HepG2 (cell line): ENCODE data around the gene OSBPL5. TPM values are rescaled to one million over a fixed set of nuclear protein-coding genes. Genes with fewer than 3 reads are reported as not detected.

ENCODE experiments used
- ATAC-seq: fragments of 200-7000 bp; cut with Tn5 transposase; 3 replicates; pipeline ENCODE4 v1.9.1; 2020; ENCODE audit warnings: mild to moderate bottlenecking, moderate library complexity
- BruUV-seq: library from RNA; stranded (reverse); fragments of 400-500 nt; replicated peaks from 2 replicates; lab custom pipeline; 2021; lab: Mats Ljungman, UMichigan
- CTCF ChIA-PET: fragments of 300-600 bp; formaldehyde crosslinking; extraction: SDS; loops from one replicate; lab custom pipeline; 2021; ENCODE audit warnings: low total read pairs, inconsistent platforms, low intra/inter-chr PET ratio; lab: Yijun Ruan, JAX
- POLR2A ChIA-PET: fragments of 350-600 bp; sonication (Branson Sonifier 250); formaldehyde crosslinking; loops from one replicate; lab custom pipeline; 2020; ENCODE audit warnings: antibody characterized with exemption, inconsistent platforms; lab: Yijun Ruan, JAX
- DNase-seq: peaks from one replicate; pipeline ENCODE4 v3.0.0-alpha.2; 2015; ENCODE audit warnings: low spot score
- FAIRE-seq: peaks from 3 replicates; lab custom pipeline; 2011; peaks lifted over from hg19 to GRCh38; lab: Jason Lieb, UNC
- H2AFZ ChIP-seq: one replicate; pipeline ENCODE4 v1.6.1; 2011; ENCODE audit warnings: low read length, inconsistent platforms
- H3K27ac ChIP-seq: fragments of 300-600 bp; 3 replicates; pipeline ENCODE4 v1.8.0; 2011; ENCODE audit warnings: mixed run types, mild to moderate bottlenecking, mixed read lengths, low read length, inconsistent platforms; ENCODE audit not compliant: insufficient read depth; ENCODE audit errors: extremely low read length
- H3K27me3 ChIP-seq, 2 experiments: fragments of 200-600 bp in 1 of 2; 2 replicates in 1 of 2; 3 replicates in 1 of 2; pipeline versions ENCODE4 v1.6.0 to v1.8.0; 2011; ENCODE audit warnings: low read length in 2 of 2, mild to moderate bottlenecking in 2 of 2, moderate library complexity in 2 of 2, inconsistent platforms in 1 of 2; ENCODE audit not compliant: insufficient read depth in 2 of 2, control insufficient read depth in 1 of 2
- H3K36me3 ChIP-seq, 2 experiments: fragments of 200-600 bp in 1 of 2; replicated peaks in 1 of 2; 2 replicates in 1 of 2; 3 replicates in 1 of 2; pipeline versions ENCODE4 v1.5.1 to v1.8.0; 2011; ENCODE audit warnings: low read length in 2 of 2, inconsistent platforms in 1 of 2; ENCODE audit not compliant: insufficient read depth in 2 of 2, control insufficient read depth in 1 of 2
- H3K4me1 ChIP-seq: 2 replicates; pipeline ENCODE4 v1.5.1; 2012; ENCODE audit warnings: low read length, inconsistent platforms; ENCODE audit not compliant: insufficient read depth
- H3K4me2 ChIP-seq: 2 replicates; pipeline ENCODE4 v1.6.0; 2011; ENCODE audit warnings: low read depth, low read length, inconsistent platforms
- H3K4me3 ChIP-seq, 3 experiments: fragments of 200-600 bp in 1 of 3; sonication (generic), shearing (Covaris generic) in 1 of 3; replicated peaks in 1 of 3; 2 replicates each; pipeline ENCODE4 v1.5.1; 2011 to 2016; ENCODE audit warnings: low read length in 3 of 3, inconsistent platforms in 2 of 3, low read depth in 2 of 3, mild to moderate bottlenecking in 2 of 3, control low read depth in 1 of 3, mixed read lengths in 1 of 3; ENCODE audit not compliant: insufficient read depth in 1 of 3
- H3K79me2 ChIP-seq: one replicate; pipeline ENCODE4 v1.6.1; 2011; ENCODE audit warnings: low read length, inconsistent platforms; ENCODE audit not compliant: insufficient read depth
- H3K9ac ChIP-seq: 2 replicates; pipeline ENCODE4 v1.6.0; 2011; ENCODE audit warnings: mild to moderate bottlenecking, low read depth, low read length, inconsistent platforms; ENCODE audit not compliant: insufficient read depth
- H3K9me3 ChIP-seq: 2 replicates; pipeline ENCODE4 v1.5.1; 2012; ENCODE audit warnings: mild to moderate bottlenecking, low read length
- H4K20me1 ChIP-seq: 2 replicates; pipeline ENCODE4 v1.6.0; 2011; ENCODE audit warnings: inconsistent platforms, mild to moderate bottlenecking, low read length, moderate library complexity; ENCODE audit not compliant: insufficient read depth
- BORCS8-MEF2B ChIP-seq: sonication (generic); formaldehyde crosslinking; IDR thresholded peaks from 2 replicates; pipeline ENCODE4 v1.8.0; 2022; ENCODE audit warnings: mild to moderate bottlenecking, missing genetic modification reagents
- ELF3 ChIP-seq: IDR thresholded peaks from 2 replicates; pipeline ENCODE4 v1.6.1; 2016; ENCODE audit warnings: missing genetic modification reagents, missing compliant biosample characterization
- KDM4B ChIP-seq: sonication (generic); formaldehyde crosslinking; IDR thresholded peaks from 2 replicates; pipeline ENCODE4 v1.4.0; 2020; ENCODE audit warnings: missing genetic modification reagents
- MTA1 ChIP-seq: sonication (generic); formaldehyde crosslinking; IDR thresholded peaks from 2 replicates; pipeline ENCODE4 v1.4.0; 2020; ENCODE audit warnings: missing genetic modification reagents, mild to moderate bottlenecking, borderline replicate concordance
- REST ChIP-seq, 2 experiments: IDR thresholded peaks; 2 replicates each; pipeline ENCODE4 v1.6.1; 2011 to 2012; ENCODE audit warnings: low read length in 2 of 2, borderline replicate concordance in 1 of 2, low read depth in 1 of 2, mild to moderate bottlenecking in 1 of 2, moderate library complexity in 1 of 2
- ZNF713 ChIP-seq: sonication (generic); formaldehyde crosslinking; IDR thresholded peaks from 2 replicates; pipeline ENCODE4 v1.4.0; 2020; ENCODE audit warnings: mild to moderate bottlenecking, missing genetic modification reagents
- ZNF777 ChIP-seq: sonication (generic); formaldehyde crosslinking; IDR thresholded peaks from 2 replicates; pipeline ENCODE4 v1.4.0; 2020; ENCODE audit warnings: missing genetic modification reagents
- ZNF878 ChIP-seq: sonication (generic); formaldehyde crosslinking; IDR thresholded peaks from 2 replicates; pipeline ENCODE4 v1.8.1; 2023; ENCODE audit warnings: mild to moderate bottlenecking, missing genetic modification reagents, moderate library complexity
- ZSCAN20 ChIP-seq: sonication (generic); formaldehyde crosslinking; IDR thresholded peaks from 2 replicates; pipeline ENCODE4 v1.4.0; 2020; ENCODE audit warnings: missing genetic modification reagents, mild to moderate bottlenecking, borderline replicate concordance
- WGBS: methylation state at CpG from one replicate; pipeline ENCODE4 v1.1.6; 2017; ENCODE audit warnings: low lambda C conversion rate; 5-methylcytosine and 5-hydroxymethylcytosine counted together
- in situ Hi-C: cut with HindIII; loops from 2 replicates; pipeline ENCODE4 v1.10.0; 2017; ENCODE audit warnings: low pct_unique_long_range_greater_than_20kb; ENCODE audit not compliant: extremely low pct_ligation_motif_present
- intact Hi-C: fragments of 100-400 bp; cut with micrococcal nuclease; formaldehyde crosslinking; loops from one replicate; pipeline ENCODE4 v1.10.0; 2022; ENCODE audit not compliant: unreplicated experiment
- polyA plus RNA-seq, 8 experiments: library from polyadenylated mRNA; depleted of rRNA in 3 of 8; stranded (reverse) in 7 of 8; unstranded in 1 of 8; fragments of >200 nt; fragmentation: Illumina TruSeq in 4 of 8; extraction: Trizol in 4 of 8; gene quantifications; 2 replicates each; pipeline versions ENCODE4 v1.2.1 to v1.2.3, GENCODE V29; 2011 to 2016; ENCODE audit warnings: low read depth in 4 of 8, missing spikeins in 1 of 8, mixed read lengths in 1 of 8; ENCODE audit not compliant: insufficient read depth in 1 of 8
- total RNA-seq, 5 experiments: library from RNA; depleted of rRNA; stranded (reverse); fragments of >200 nt; fragmentation: Illumina TruSeq; extraction: Trizol; gene quantifications; 2 replicates each; pipeline ENCODE4 v1.2.3, GENCODE V29; 2016; ENCODE audit warnings: low read depth in 1 of 5

Gene OSBPL5
- total and polyA plus RNA-seq, 2 of the 13 experiments (the other 11 are each of a cell fraction or from before 2014, with no cell fraction given): not detected

GRCh38 chr11:3199537-3200295 lies 34.6 kb upstream of the OSBPL5 start:
- in situ Hi-C loops: no loop called here
- Histone ChIP-seq H3K4me2 (no peak overlapping the region), H2AFZ (no peak overlapping the region), H3K4me3 (no peak overlapping the region), H4K20me1 (0 out of 2 replicates have a peak, but pooled peaks cover 7% of the 10 kb centered on the region), H3K27me3 (peaks cover 26 to 87% of the 10 kb centered on the region in 2 experiments; a peak in 4 of 5 replicates), H3K9me3 (no peaks in the 10 kb centered on the region), H3K79me2 (no peaks in the 10 kb centered on the region), H3K27ac (no peak overlapping the region), H3K9ac (no peak overlapping the region), H3K36me3 (no peaks in the 10 kb centered on the region), H3K4me1 (no peaks in the 10 kb centered on the region)
- CTCF ChIA-PET: no interaction called here
- POLR2A ChIA-PET: no interaction called here
- ATAC-seq (no peak), FAIRE-seq (no peak), DNase-seq (no peak)
- intact Hi-C loops: no loop called here
- BruUV-seq: no TSS peak
- WGBS: 29% methylated on average over 9 of the region's 19 CpGs
- TF ChIP-seq REST (IDR thresholded peaks at IDR 0.05; ENCODE audit: borderline replicate concordance in 1 of 2, low read depth in 1 of 2, low read length in 2 of 2) (no peak), MTA1 (CRISPR knock-in tag) (no peak), ZNF878 (no peak), ZNF713 (CRISPR knock-in tag) (no peak), BORCS8-MEF2B (CRISPR knock-in tag) (no peak), ZNF777 (no peak), KDM4B (CRISPR knock-in tag) (no peak), ELF3 (CRISPR knock-in tag) (no peak), ZSCAN20 (CRISPR knock-in tag) (no peak)
